Activated CD4-positive, alpha-beta memory T cell treated with anti-CD3 and anti-CD28 coated beads, Interleukin-2, amount 10 ng/mL, durations not matched to agents 7 days and 5 days (primary cell): ENCODE measurements around the gene DCHS1. TPM values are rescaled to one million over a fixed set of nuclear protein-coding genes. Genes with fewer than 3 reads are reported as not detected.

ENCODE experiments used
- CTCF ChIA-PET: fragments of 350-600 bp; sonication (Branson Sonifier 250); formaldehyde crosslinking; loops from one replicate; lab custom pipeline; 2021; ENCODE audit warnings: antibody characterized with exemption, inconsistent platforms; lab: Charles Lee
- POLR2A ChIA-PET: fragments of 350-600 bp; sonication (Branson Sonifier 250); formaldehyde crosslinking; loops from one replicate; lab custom pipeline; 2021; ENCODE audit warnings: antibody characterized with exemption; lab: Charles Lee
- DNase-seq: peaks from one replicate; pipeline ENCODE4 v3.0.0-alpha.2; 2020
- H3K27ac Mint-ChIP-seq: one replicate; pipeline ENCODE4 v1.8.0; 2021; ENCODE audit warnings: mild to moderate bottlenecking, mixed read lengths
- H3K27me3 Mint-ChIP-seq: one replicate; pipeline ENCODE4 v1.8.0; 2021; ENCODE audit warnings: mixed read lengths
- H3K36me3 Mint-ChIP-seq: one replicate; pipeline ENCODE4 v1.8.0; 2021; ENCODE audit warnings: low read depth, mixed read lengths
- H3K4me1 Mint-ChIP-seq: one replicate; pipeline ENCODE4 v1.8.0; 2021; ENCODE audit warnings: mixed read lengths
- H3K4me3 Mint-ChIP-seq: one replicate; pipeline ENCODE4 v1.8.0; 2021; ENCODE audit warnings: mild to moderate bottlenecking, mixed read lengths
- H3K9me3 Mint-ChIP-seq: one replicate; pipeline ENCODE4 v1.8.0; 2021; ENCODE audit warnings: mixed read lengths
- total RNA-seq, 2 experiments: library from RNA; stranded (reverse); gene quantifications; one replicate each; pipeline ENCODE4 v1.2.3, GENCODE V29; 2021

DCHS1 gene
- total RNA-seq, 2 experiments from 2014 or later = 0.23 to 0.25 TPM

- POLR2A ChIA-PET = no interaction called here
- Mint-ChIP-seq H3K27me3 (no peaks in the 10 kb centered on the region), H3K36me3 (no peaks in the 10 kb centered on the region), H3K9me3 (no peaks in the 10 kb centered on the region), H3K4me3 (no peak overlapping the region), H3K4me1 (no peaks in the 10 kb centered on the region), H3K27ac (no peak overlapping the region)
- no peak for DNase-seq
- CTCF ChIA-PET = no interaction called here
These were observed 15.3 kb downstream of the DCHS1 start for GRCh38 chr11:6640036-6640984.

GRCh38 chr11:6638429-6638828 lies 17.2 kb downstream of the DCHS1 start:
- Mint-ChIP-seq H3K4me3 (no peak overlapping the region), H3K9me3 (no peaks in the 10 kb centered on the region), H3K4me1 (no peaks in the 10 kb centered on the region), H3K27ac (no peak overlapping the region), H3K27me3 (no peaks in the 10 kb centered on the region), H3K36me3 (no peaks in the 10 kb centered on the region)
- POLR2A ChIA-PET = interaction anchor here (1.2 kb wide), 1 partner anchor 45 kb away, joined by 4 read pairs; the partner anchor contains the start of gene MRPL17
- no peak for DNase-seq
- CTCF ChIA-PET = no interaction called here

- CTCF ChIA-PET = no interaction called here
- H3K27me3 Mint-ChIP-seq = no peaks in the 10 kb centered on the region
- no peak overlapping the region for H3K4me3 Mint-ChIP-seq
- POLR2A ChIA-PET = no interaction called here
- H3K9me3 Mint-ChIP-seq = no peaks in the 10 kb centered on the region
- DNase-seq = no peak
- H3K27ac Mint-ChIP-seq = no peak overlapping the region
- H3K4me1 Mint-ChIP-seq = no peaks in the 10 kb centered on the region
- no peaks in the 10 kb centered on the region for H3K36me3 Mint-ChIP-seq
These were observed 17.7 kb downstream of the DCHS1 start for GRCh38 chr11:6637871-6638270.

GRCh38 chr11:6636480-6636879 lies 19.1 kb downstream of the DCHS1 start:
- Mint-ChIP-seq H3K4me1 (peaks cover 4% of the 10 kb centered on the region), H3K36me3 (no peaks in the 10 kb centered on the region), H3K27me3 (no peaks in the 10 kb centered on the region), H3K4me3 (no peak overlapping the region), H3K27ac (no peak overlapping the region), H3K9me3 (no peaks in the 10 kb centered on the region)
- DNase-seq = no peak
- CTCF ChIA-PET = no interaction called here
- POLR2A ChIA-PET = no interaction called here

GRCh38 chr11:6635082-6635932 lies 20.3 kb downstream of the DCHS1 start:
- Mint-ChIP-seq H3K27ac (no peak overlapping the region), H3K27me3 (no peaks in the 10 kb centered on the region), H3K9me3 (no peaks in the 10 kb centered on the region), H3K4me3 (no peak overlapping the region), H3K36me3 (no peaks in the 10 kb centered on the region), H3K4me1 (peaks cover 4% of the 10 kb centered on the region)
- DNase-seq = no peak
- ChIA-PET CTCF (no interaction called here), POLR2A (no interaction called here)

GRCh38 chr11:6634534-6634933 lies 21.1 kb downstream of the DCHS1 start:
- H3K27me3 Mint-ChIP-seq = no peaks in the 10 kb centered on the region
- H3K27ac Mint-ChIP-seq = no peak overlapping the region
- H3K4me1 Mint-ChIP-seq = peaks cover 4% of the 10 kb centered on the region
- CTCF ChIA-PET = no interaction called here
- H3K36me3 Mint-ChIP-seq = no peaks in the 10 kb centered on the region
- POLR2A ChIA-PET = no interaction called here
- DNase-seq = no peak
- no peaks in the 10 kb centered on the region for H3K9me3 Mint-ChIP-seq
- H3K4me3 Mint-ChIP-seq = no peak overlapping the region

GRCh38 chr11:6633422-6634408 lies 21.9 kb downstream of the DCHS1 start:
- Mint-ChIP-seq H3K9me3 (no peaks in the 10 kb centered on the region), H3K36me3 (no peaks in the 10 kb centered on the region), H3K4me1 (peaks cover 4% of the 10 kb centered on the region), H3K27me3 (no peaks in the 10 kb centered on the region), H3K4me3 (no peak overlapping the region), H3K27ac (no peak overlapping the region)
- POLR2A ChIA-PET = no interaction called here
- no peak for DNase-seq
- CTCF ChIA-PET = no interaction called here

- CTCF ChIA-PET = no interaction called here
- peaks cover 14% of the 10 kb centered on the region for H3K4me1 Mint-ChIP-seq
- DNase-seq = no peak
- no peak overlapping the region for H3K27ac Mint-ChIP-seq
- H3K9me3 Mint-ChIP-seq = no peaks in the 10 kb centered on the region
- no peaks in the 10 kb centered on the region for H3K36me3 Mint-ChIP-seq
- H3K4me3 Mint-ChIP-seq = no peak overlapping the region
- POLR2A ChIA-PET = no interaction called here
- H3K27me3 Mint-ChIP-seq = no peaks in the 10 kb centered on the region
These were observed 23.2 kb downstream of the DCHS1 start for GRCh38 chr11:6632116-6633073.

GRCh38 chr11:6631361-6631890 lies 24.2 kb downstream of the DCHS1 start:
- no peak overlapping the region for H3K27ac Mint-ChIP-seq
- no peak for DNase-seq
- H3K4me1 Mint-ChIP-seq = peaks cover 23% of the 10 kb centered on the region
- no peak overlapping the region for H3K4me3 Mint-ChIP-seq
- ChIA-PET POLR2A (interaction anchor here (1.0 kb wide), 1 partner anchor 12 kb away, joined by 3 read pairs; the partner anchor contains the start of gene TPP1), CTCF (interaction anchor here (0.9 to 1.5 kb wide), 3 partner anchors 10 to 52 kb away, joined by 3 to 4 read pairs (median 3); partner anchors contain the start of genes MRPL17 and TPP1)
- no peaks in the 10 kb centered on the region for H3K27me3 Mint-ChIP-seq
- no peaks in the 10 kb centered on the region for H3K36me3 Mint-ChIP-seq
- H3K9me3 Mint-ChIP-seq = no peaks in the 10 kb centered on the region

GRCh38 chr11:6630632-6631291 lies 24.8 kb downstream of the DCHS1 start:
- Mint-ChIP-seq H3K9me3 (no peaks in the 10 kb centered on the region), H3K4me3 (no peak overlapping the region), H3K36me3 (no peaks in the 10 kb centered on the region), H3K27ac (no peak overlapping the region), H3K4me1 (peaks cover 24% of the 10 kb centered on the region), H3K27me3 (no peaks in the 10 kb centered on the region)
- ChIA-PET CTCF (interaction anchor here (0.9 to 1.5 kb wide), 3 partner anchors 9 to 52 kb away, joined by 3 to 4 read pairs (median 3); partner anchors contain the start of genes MRPL17 and TPP1), POLR2A (interaction anchor here (1.0 kb wide), 1 partner anchor 11 kb away, joined by 3 read pairs; the partner anchor contains the start of gene TPP1)
- no peak for DNase-seq
